Suppressor macrophage treated with lipopolysaccharide for 4 hours (primary cell): ENCODE measurements around the gene USP34.
A peak's percentile ranks its signal among the peaks of the same experiment; 100 is the strongest.

ENCODE experiments used
- DNase-seq: peaks from one replicate; pipeline ENCODE4 v3.0.0-alpha.2; 2020

The USP34 gene

GRCh38 chr2:61362873-61363272 is 108.0 kb downstream of the USP34 start:
- no peak for DNase-seq

DNA sequence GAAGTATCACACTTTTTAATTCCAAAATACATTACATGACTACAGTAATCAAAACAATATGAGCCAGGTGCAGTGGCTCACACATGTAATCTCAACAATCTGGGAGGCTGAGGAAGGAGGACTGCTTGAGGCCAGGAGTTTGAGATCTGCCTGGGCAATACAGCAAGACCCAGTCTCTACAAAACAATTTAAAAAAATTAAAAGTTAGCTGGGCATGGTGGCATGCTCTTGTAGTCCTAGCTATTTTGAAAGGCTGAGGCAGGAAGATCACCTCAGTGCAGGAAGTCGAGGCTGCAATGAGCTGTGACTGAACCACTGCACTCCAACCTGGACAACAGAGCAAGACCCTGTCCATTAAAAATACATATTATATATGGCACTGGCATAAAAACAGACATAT is 109.8 kb downstream of the USP34 start:
- no peak for DNase-seq

- no peak for DNase-seq
Measured at GRCh38 chr2:61359058-61359457, 111.8 kb downstream of the USP34 start.

DNA sequence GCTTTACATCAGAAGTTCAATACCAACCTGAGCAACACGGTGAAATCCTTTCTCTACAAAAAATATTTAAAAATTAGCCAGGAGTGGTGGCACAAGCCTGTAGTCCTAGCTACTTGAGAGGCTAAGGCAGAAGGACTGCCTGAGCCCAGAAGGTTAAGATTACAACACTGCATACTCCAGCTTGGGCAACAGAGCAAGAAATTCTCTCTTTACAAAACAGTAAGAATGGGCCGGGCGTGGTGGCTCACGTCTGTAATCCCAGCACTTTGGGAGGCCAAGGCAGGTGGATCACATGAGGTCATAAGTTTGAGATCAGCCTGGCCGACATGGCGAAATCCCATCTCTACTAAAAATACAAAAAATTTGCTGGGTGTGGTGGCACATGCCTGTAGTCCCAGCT is 113.2 kb downstream of the USP34 start:
- no peak for DNase-seq

- no peak for DNase-seq
Measured at GRCh38 chr2:61356958-61357350, 113.9 kb downstream of the USP34 start.

DNA sequence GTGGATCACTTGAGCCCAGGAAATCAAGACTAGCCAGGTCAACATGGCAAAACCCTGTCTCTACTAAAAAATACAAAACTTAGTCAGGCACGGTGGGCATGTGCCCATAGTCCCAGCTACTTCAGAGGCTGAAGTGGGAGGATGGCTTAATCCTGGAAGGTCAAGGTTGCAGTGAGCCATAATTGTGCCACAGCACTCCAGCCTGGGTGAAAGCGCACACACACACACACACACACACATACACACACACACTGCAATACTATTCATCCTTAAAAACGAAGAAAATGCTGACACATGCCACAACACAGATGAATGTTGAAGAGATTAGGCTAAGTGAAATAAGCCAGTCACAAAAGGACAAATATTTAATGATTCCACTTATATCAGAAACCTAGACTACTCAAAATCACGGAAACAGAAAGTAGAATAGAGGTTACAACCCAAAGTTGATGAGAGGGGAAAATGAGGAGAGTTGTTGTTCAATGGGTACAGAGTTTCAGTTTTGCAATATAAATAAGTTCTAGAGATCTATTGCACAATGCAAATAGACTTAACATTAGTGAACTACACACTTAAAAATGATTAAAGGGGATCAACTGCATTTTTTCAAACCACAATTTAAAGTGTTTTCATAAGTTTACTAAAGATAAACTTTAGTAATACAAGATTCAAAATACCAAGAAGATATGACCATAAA is 114.5 kb downstream of the USP34 start:
- DNase-seq = peak; percentile 69

GRCh38 chr2:61354543-61355197 is 116.2 kb downstream of the USP34 start:
- peak; percentile 49 for DNase-seq

- DNase-seq = no peak
Measured at GRCh38 chr2:61353909-61354308, 117.0 kb downstream of the USP34 start.

DNA sequence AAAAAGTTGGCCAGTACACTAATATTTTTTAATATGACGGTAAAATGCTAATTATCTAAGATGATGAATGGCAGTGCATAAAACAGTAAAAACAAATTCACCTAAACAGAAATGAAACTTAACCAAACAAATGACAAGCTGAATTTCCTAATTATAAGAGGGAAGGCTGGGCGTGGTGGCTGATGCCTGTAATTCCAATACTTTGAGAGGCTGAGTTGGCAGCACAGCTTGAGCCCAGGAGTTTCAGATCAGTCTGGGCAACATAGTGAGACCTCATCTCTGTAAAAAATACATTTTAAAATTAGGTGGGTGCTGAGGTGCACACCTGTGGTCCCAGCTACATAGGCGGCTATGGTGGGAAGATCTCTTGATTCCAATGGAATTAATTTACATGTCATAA is 120.1 kb downstream of the USP34 start:
- DNase-seq = peak; percentile 24

- no peak for DNase-seq
Measured at GRCh38 chr2:61343141-61343540, 127.7 kb downstream of the USP34 start.

DNA sequence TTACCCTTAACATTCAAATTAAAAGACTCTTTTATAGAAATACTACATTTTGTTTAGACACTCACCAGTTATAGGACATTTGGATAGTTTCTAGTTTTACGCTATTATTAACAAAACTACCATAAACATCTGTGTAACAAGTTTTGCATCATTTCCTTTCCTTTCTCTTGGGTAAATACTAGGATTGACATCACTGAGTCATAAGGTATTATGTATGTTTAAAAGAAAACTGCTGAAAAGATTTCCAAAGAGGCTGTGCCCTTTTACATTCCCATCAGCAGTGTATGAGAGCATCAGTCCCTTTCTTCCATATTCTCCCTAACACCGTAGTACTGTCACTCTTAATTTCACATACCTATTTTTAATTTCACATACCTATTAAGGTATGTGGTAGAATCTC is 130.6 kb downstream of the USP34 start:
- peak; percentile 46 for DNase-seq

DNA sequence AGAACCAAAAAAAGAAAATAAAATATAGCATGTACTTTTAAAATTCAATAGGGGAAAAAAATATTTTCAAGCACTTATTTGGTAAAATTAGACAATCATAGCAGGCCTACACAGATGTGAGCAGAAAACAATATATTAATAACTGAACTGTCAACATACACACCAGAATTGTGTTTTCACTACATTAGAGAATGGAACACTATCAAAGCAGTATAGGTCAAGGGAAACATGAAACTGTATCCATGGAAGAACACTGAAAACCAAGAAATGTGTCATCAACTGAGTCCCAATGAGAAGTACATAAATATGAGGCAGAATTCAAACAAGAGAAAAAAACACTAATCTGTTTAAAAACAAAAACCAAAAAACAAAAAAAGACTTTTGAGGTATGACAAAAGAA is 132.4 kb downstream of the USP34 start:
- DNase-seq = no peak

DNA sequence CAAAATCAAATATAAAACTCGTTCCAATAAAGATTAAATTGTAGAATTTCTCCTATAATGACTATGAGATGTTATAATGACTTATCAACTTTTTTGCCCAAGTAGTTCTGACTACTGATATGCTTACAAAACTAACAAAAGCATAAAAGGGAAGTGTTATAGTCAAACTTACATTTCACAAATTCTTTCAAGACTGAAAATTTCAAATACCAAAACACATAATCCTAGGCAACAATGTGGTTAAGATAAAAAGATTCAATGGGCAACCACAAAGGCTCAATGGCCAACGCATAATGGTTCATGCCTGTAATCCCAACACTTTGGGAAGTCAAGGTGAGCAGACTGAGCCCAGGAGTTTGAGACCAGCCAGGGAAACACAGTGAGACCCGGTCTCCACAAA is 135.7 kb downstream of the USP34 start:
- DNase-seq = peak; percentile 16

DNA sequence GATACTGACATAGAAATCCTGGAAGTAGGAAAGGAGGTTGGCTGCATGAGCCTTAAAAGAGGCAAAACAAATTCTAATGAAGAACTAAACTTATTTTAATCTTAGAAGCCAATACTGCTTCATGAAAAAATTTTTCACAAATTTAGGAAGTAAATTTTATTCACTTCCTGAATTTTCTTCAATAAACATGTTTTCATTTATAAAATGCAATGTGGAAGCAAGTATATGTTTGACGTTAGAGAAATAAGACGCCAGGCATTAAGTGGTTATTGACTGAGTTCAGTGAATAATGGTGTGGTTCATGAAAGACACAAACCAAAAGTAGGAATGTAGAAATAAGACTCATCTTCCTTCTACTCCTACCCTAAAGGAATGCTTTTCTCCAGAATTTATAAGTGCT is 136.4 kb downstream of the USP34 start:
- DNase-seq = peak; percentile 40

GRCh38 chr2:61328707-61329251 is 142.1 kb downstream of the USP34 start:
- no peak for DNase-seq

DNA sequence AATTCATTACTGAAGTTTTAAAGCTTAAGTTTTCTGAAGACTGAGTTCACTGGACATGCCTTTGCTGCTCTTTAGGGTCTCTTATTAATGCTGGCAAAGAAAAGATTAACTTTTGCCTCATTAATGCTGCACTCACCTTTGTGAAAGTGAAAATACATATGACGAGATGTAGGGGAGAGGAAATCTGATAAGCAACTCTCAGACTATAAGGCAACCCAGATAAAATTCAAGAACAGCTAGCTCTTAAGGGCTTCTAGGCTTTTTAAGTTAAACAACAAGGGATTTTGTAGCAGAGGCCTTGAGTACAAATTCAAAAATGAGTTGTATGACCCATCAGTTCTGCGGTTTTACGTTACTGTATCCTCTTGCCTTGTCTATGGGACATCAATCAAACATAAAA is 143.7 kb downstream of the USP34 start:
- no peak for DNase-seq

DNA sequence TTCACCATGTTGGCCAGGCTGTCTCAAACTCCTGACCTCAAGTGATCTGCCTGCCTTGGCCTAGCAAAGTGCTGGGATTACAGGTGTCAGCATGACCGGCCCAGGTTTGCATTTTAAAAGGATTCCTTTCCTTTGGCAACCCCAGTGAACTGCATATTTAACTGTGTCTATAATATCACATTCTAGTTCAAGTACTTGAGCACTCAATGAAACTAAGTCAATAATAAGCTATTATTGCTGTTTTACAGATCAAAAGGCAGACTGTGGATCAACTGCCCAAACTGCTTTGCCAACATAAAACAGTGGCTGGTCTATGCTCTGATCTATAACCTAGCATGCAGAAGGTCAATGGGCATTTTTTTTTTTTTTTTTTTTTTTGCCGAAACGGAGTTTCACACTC is 144.5 kb downstream of the USP34 start:
- DNase-seq = no peak

- DNase-seq = no peak
Measured at GRCh38 chr2:61320181-61320580, 150.7 kb downstream of the USP34 start.

- no peak for DNase-seq
Measured at GRCh38 chr2:61318553-61318952, 152.3 kb downstream of the USP34 start.

- no peak for DNase-seq
Measured at GRCh38 chr2:61295981-61296380, 174.9 kb downstream of the USP34 start.

GRCh38 chr2:61291851-61292575 is 178.9 kb downstream of the USP34 start:
- no peak for DNase-seq

DNA sequence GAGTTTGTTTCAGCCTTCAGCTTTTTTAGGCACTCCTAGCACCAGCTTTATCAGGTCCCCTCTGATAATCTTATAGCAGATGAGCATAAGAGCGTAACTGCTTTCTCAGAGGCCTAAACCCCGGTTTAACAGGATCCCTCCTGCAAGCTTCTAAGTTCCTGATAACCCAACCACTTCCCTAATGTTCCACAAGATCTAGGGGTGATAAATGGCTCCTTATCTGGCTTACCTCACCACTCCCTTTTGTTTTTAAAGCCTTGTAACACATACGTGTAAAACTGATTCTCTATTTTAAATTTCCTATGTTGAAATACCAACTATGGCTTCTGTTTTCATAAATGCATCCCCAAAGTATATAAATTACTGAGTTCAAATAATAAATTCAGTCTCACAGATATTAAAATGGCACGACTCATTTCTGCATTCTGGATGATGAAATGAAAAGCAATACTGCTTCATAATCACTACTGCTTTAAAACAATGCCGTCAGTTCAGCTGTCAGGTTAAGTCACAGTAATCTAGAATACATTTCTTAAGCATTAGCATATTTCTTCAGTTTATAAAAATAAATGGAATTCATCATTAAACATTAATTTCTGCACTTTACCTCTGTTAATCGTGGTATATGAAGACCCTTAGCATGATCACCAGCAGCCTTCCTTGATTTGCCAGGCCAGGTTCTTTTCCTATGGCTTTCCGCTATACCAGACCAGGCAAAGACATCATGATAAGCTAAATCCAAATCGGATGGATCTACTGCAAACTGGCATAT is 182.6 kb downstream of the USP34 start:
- no peak for DNase-seq

- no peak for DNase-seq
Measured at GRCh38 chr2:61287254-61287653, 183.6 kb downstream of the USP34 start.
